HepG2 (cell line): ENCODE data around the gene TPPP2. TPM values are rescaled to one million over a fixed set of nuclear protein-coding genes. Genes with fewer than 3 reads are reported as not detected.

ENCODE experiments used
- DNMT3B ChIP-seq: conservative IDR thresholded peaks from 2 replicates; pipeline ENCODE4 v1.6.1; 2016; ENCODE audit warnings: missing biosample characterization, control low read depth
- GLI4 ChIP-seq: sonication (generic); formaldehyde crosslinking; IDR thresholded peaks from 2 replicates; pipeline ENCODE4 v1.5.1; 2020; ENCODE audit warnings: missing genetic modification reagents, mild to moderate bottlenecking, moderate library complexity, borderline replicate concordance
- HNRNPH1 ChIP-seq: fragments of 200-400 bp; formaldehyde crosslinking; optimal IDR thresholded peaks from 2 replicates; pipeline ENCODE3; 2017; ENCODE audit warnings: mild to moderate bottlenecking, low read depth, low read length
- MIER3 ChIP-seq: IDR thresholded peaks from 2 replicates; pipeline ENCODE4 v1.6.1; 2016; ENCODE audit warnings: missing compliant biosample characterization, borderline replicate concordance
- NFATC3 ChIP-seq: sonication (generic); formaldehyde crosslinking; IDR thresholded peaks from 2 replicates; pipeline ENCODE4 v1.5.1; 2020; ENCODE audit warnings: mild to moderate bottlenecking, missing genetic modification reagents
- PCBP1 ChIP-seq: fragments of 200-400 bp; formaldehyde crosslinking; IDR thresholded peaks from 2 replicates; pipeline ENCODE4 v1.6.1; 2017; ENCODE audit warnings: mild to moderate bottlenecking, low read depth, low read length, borderline replicate concordance
- POGZ ChIP-seq: sonication (generic); formaldehyde crosslinking; IDR thresholded peaks from 2 replicates; pipeline ENCODE4 v1.4.0; 2020; ENCODE audit warnings: mild to moderate bottlenecking, missing genetic modification reagents
- RERE ChIP-seq: IDR thresholded peaks from 2 replicates; pipeline ENCODE4 v1.6.1; 2016; ENCODE audit warnings: low read depth, missing genetic modification reagents, missing compliant biosample characterization
- SALL2 ChIP-seq: sonication (generic); formaldehyde crosslinking; IDR thresholded peaks from 2 replicates; pipeline ENCODE4 v1.8.1; 2023; ENCODE audit warnings: mild to moderate bottlenecking, missing genetic modification reagents, inconsistent platforms
- ZBTB4 ChIP-seq: sonication (generic); formaldehyde crosslinking; IDR thresholded peaks from 2 replicates; pipeline ENCODE4 v1.4.0; 2020; ENCODE audit warnings: missing genetic modification reagents, mild to moderate bottlenecking, borderline replicate concordance
- ZNF207 ChIP-seq: fragments of 450-650 bp; IDR thresholded peaks from 2 replicates; pipeline ENCODE4 v1.6.1; 2016; ENCODE audit warnings: antibody characterized with exemption, borderline replicate concordance
- ZNF687 ChIP-seq: sonication (generic); formaldehyde crosslinking; IDR thresholded peaks from 2 replicates; pipeline ENCODE4 v1.5.1; 2020; ENCODE audit warnings: mild to moderate bottlenecking, missing genetic modification reagents, moderate library complexity
- ZNF850 ChIP-seq: sonication (generic); formaldehyde crosslinking; conservative IDR thresholded peaks from 2 replicates; pipeline ENCODE4 v1.9.0; 2021; ENCODE audit warnings: mild to moderate bottlenecking, missing genetic modification reagents
- ZSCAN12 ChIP-seq: sonication (generic); formaldehyde crosslinking; IDR thresholded peaks from 2 replicates; pipeline ENCODE4 v1.9.0; 2021; ENCODE audit warnings: mild to moderate bottlenecking, missing genetic modification reagents
- ZSCAN29 ChIP-seq: sonication (generic); formaldehyde crosslinking; conservative IDR thresholded peaks from 2 replicates; pipeline ENCODE4 v1.4.0; 2020; ENCODE audit warnings: mild to moderate bottlenecking, missing genetic modification reagents
- polyA plus RNA-seq, 8 experiments: library from polyadenylated mRNA; depleted of rRNA in 3 of 8; stranded (reverse) in 7 of 8; unstranded in 1 of 8; fragments of >200 nt; fragmentation: Illumina TruSeq in 4 of 8; extraction: Trizol in 4 of 8; gene quantifications; 2 replicates each; pipeline versions ENCODE4 v1.2.1 to v1.2.3, GENCODE V29; 2011 to 2016; ENCODE audit warnings: low read depth in 4 of 8, missing spikeins in 1 of 8, mixed read lengths in 1 of 8; ENCODE audit not compliant: insufficient read depth in 1 of 8
- total RNA-seq, 5 experiments: library from RNA; depleted of rRNA; stranded (reverse); fragments of >200 nt; fragmentation: Illumina TruSeq; extraction: Trizol; gene quantifications; 2 replicates each; pipeline ENCODE4 v1.2.3, GENCODE V29; 2016; ENCODE audit warnings: low read depth in 1 of 5

TPPP2 gene
- total and polyA plus RNA-seq, 2 of the 13 experiments (the other 11 are each of a cell fraction or from before 2014, with no cell fraction given): 0.58 to 4.2 TPM

GRCh38 chr14:21055432-21056117 is 25.6 kb downstream of the TPPP2 start (continued):
- TF ChIP-seq RERE (peak; percentile 69; the same call in 1 of the 2 replicates), MIER3 (CRISPR knock-in tag) (peak; percentile 70; the same call in 1 of the 2 replicates), GLI4 (CRISPR knock-in tag) (no peak), ZSCAN12 (CRISPR knock-in tag) (peak; percentile 26; the same call in 1 of the 2 replicates), DNMT3B (CRISPR knock-in tag) (no peak), NFATC3 (CRISPR knock-in tag) (0 out of 2 replicates have a peak, but pooled peaks have one; percentile 75), HNRNPH1 (no peak), POGZ (CRISPR knock-in tag) (peak; percentile 88), SALL2 (CRISPR knock-in tag) (peak; percentile 58; the same call in 1 of the 2 replicates), ZNF850 (CRISPR knock-in tag) (no peak), ZSCAN29 (CRISPR knock-in tag) (no peak; the same call in 1 of the 2 replicates), ZBTB4 (peak; percentile 92; the same call in 1 of the 2 replicates), PCBP1 (no peak), ZNF207 (no peak), ZNF687 (CRISPR knock-in tag) (peak; percentile 41; the same call in 1 of the 2 replicates)
